GM23248 (cell line): ENCODE results near the gene RAB6D.

Experiments used
- EZH2 ChIP-seq: fragments of 200-600 bp; sonication (generic); IDR thresholded peaks from 2 replicates; pipeline ENCODE4 v1.6.1; 2018; ENCODE audit warnings: antibody characterized with exemption, mild to moderate bottlenecking; ENCODE audit not compliant: insufficient read depth, poor library complexity, severe bottlenecking
- EZH2phosphoT487 ChIP-seq: fragments of 200-600 bp; sonication (generic); IDR thresholded peaks from 2 replicates; pipeline ENCODE4 v1.6.1; 2018; ENCODE audit warnings: antibody characterized with exemption, moderate library complexity, mild to moderate bottlenecking, low read depth; ENCODE audit not compliant: insufficient read depth

GRCh38 chr2:131408207-131408606 is 44.2 kb upstream of the RAB6D start:
- TF ChIP-seq EZH2 (no peak), EZH2phosphoT487 (no peak)
